Glomerular endothelial cell (primary cell): ENCODE results near the gene ARHGAP26. TPM values are rescaled to one million over a fixed set of nuclear protein-coding genes. Genes with fewer than 3 reads are reported as not detected.
"Not testable (repeated sequence)": the region's sequence is repeated elsewhere in the genome, so short reads cannot be mapped to it uniquely, and the experiment has no call there.

ENCODE experiments used
- DNase-seq: peaks from one replicate; pipeline ENCODE4 v3.0.0-alpha.2; 2011; ENCODE audit warnings: low read depth, low spot score; ENCODE audit errors: extremely low read depth
- total RNA-seq: library from RNA; depleted of rRNA; stranded (reverse); fragments of >200 nt; gene quantifications from 2 replicates; pipeline ENCODE4 v1.2.3, GENCODE V29; 2015

Gene ARHGAP26
- total RNA-seq, 1 donor from 2014 or later = 33.1 TPM

GRCh38 chr5:143066556-143067281, 296.5 kb downstream of the ARHGAP26 start:
- DNase-seq = no peak

DNA sequence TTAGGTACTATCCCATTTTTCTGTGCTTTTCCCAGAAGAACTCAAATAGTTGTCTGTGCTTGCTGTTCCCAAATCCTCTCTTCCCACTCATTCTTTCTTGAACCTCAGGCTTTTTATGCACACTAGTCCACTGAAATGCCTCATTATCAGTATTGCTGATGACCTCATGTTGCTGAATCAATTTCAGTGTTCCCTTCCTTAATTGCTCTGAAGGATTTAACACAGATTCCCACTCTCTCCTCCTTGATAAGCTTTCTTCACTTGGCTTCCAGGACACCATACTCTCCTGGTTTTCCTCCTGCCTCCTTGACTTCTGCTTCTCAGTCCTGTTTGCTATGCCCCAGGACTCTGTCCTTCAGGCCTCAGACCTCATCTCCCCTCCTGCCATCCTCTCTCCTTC, 298.5 kb downstream of the ARHGAP26 start:
- DNase-seq = no peak

DNA sequence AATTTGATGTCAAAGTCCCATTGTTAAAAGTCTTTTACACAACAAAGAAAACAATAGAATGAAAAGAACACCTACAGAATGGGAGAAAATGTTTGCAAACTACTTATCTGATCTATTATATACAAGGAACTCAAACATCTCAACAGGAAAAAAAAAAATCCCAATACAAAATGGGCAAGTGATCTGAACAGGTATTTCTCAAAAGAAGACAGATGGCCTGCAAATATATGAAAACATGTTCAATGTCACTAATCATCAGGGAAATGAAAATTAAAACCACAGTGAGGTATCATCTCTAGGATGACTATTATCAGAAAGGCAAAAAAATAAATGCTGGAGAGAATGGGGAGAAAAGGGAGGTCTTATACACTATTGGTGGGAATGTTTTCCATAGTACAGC, 301.8 kb downstream of the ARHGAP26 start:
- DNase-seq = no peak

DNA sequence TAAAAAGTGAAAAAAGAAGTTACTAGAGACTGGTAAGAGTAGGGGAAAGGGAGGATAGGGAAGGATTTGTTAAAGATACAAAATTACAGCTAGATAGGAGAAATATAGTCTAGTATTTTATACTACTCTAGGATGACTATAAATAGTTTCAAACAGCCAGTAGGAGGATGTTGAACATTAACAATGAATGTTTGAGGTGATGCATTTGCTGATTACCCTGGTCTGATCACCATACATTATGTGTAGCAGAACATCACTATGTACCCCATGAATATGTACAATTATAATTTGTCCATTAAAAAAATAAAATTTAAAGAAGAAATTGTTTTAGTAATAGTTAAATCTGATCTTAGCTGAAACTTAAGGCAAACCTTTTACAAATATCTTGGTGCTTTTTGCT, 302.6 kb downstream of the ARHGAP26 start:
- no peak for DNase-seq

DNA sequence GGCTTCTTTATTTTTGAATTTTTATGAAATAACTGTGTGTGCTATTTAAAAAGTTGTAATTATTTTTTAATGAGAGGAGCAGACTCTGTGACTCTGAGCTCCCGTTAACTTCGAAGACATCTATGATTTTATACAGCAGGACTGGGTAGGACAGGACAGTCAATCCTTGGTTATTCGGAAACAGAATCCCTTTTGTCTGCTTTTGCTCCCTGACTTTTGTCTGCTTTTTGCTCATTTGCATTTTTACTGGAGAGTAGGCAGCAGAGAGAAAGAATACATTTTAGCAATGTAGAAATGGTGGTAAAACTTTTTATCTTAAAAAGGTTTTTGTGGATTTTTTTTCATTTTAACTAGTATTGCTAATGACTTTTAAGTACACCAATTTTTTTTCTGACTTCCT, 303.6 kb downstream of the ARHGAP26 start:
- no peak for DNase-seq

- DNase-seq = no peak
These were observed 304.3 kb downstream of the ARHGAP26 start for GRCh38 chr5:143074414-143074996.

DNA sequence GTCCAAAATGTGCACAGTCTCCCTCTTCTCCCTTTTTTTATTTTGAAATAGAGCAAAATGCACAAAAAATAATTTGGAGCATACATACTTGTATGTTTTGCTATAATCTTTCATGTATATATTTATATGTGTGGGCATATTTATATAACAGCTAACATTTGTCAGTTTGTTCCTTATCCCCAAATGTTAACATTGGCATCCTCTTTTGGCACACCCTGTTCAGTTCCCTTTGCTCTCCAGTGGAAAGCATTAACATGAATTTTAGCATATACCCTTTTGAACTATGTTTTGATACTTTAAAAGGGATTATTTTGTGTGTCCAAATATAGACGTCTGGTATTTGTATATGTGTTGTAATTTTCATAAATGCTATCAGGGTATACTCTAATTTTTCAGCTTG, 306.2 kb downstream of the ARHGAP26 start:
- DNase-seq = no peak

DNA sequence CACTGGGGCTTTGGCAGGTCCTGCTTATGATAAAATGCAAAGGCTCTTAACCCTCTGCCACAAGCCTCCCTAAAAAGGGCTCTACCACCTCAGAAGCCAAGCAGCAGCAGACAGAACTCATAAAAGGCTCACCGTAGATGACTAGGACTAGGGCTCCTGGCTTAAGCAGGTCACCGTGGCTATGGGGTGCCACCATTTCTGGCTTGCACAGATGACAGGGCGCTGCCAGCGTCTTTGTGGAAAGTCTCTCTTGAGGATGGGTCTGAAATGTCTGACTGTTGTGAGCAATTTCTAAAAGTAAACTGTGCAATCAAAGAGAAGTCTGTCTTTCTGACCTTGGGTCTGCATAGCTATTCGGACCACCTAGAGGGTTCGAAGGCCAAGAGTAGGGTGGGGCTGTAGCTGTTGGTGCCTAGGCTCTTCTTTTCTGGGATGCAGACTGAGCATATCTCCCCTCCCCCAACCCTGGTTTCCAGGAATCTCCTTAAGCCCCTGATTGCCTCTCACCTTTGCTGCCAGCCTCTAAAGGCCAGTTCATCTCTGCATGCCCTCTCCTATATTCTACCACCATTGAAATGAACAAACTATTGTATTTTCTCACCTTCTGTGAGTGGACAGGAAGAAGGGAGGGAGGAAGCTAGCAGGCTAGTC, 307.4 kb downstream of the ARHGAP26 start:
- DNase-seq = no peak

DNA sequence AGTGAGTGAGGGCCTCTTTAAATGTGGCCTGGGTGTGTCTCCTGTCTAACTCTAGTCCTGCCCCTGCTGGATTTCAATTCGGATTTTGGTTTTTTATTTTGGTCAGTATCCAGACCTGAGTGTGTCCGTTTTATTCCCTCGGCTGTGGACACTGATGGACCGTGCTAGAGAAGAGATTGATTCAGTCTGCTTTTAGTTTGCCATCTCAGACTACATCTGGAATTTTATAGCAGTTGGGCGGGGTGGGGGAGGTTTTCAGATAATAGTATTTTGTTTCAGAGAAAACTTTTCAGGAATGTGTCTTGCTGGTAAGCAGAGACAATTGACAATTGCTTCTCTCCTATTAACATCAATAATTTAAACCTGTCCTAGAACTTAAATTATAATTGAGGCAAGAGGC, 308.1 kb downstream of the ARHGAP26 start:
- DNase-seq = no peak

- no peak for DNase-seq
These were observed 308.8 kb downstream of the ARHGAP26 start for GRCh38 chr5:143078971-143079370.

DNA sequence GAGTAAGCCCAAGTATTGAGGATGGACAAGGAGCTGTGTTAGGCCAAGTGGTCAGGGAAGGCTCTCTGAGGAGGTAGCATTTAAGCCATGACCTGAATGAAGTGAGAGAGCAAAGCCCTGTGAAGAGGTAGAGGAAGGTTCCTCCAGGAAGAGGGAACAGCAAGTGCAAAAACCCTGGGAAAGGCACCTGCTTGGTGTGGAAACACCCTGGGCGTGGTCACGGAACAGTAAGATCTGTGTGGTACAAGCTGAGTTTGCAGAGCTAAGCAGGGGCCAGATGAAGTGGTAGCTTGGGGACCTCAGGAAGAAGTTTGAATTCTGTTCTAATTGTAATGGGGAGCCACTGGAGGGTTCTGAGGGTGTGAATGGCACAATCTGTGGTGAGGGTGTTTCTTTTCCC, 310.2 kb downstream of the ARHGAP26 start:
- no peak for DNase-seq

DNA sequence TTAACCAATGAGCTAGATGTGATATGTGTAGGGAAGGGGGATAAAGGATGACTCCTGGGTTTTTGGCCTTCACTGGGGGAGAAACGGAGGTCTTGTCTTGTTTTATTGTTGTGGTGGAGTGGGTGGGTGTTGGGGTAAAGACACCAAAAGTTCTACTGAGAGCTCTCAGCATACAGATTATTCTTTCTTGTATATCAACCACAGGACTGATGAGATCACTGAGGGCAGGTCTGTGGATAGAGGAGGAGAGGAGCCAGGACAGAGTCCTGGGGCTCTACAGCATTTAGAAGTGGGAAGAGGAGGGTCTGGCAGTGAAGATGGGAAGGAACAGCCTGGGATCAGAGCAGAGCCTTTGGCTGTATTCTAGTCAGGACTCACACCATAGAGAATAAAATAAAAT, 310.8 kb downstream of the ARHGAP26 start:
- DNase-seq = no peak

- DNase-seq = no peak
These were observed 312.8 kb downstream of the ARHGAP26 start for GRCh38 chr5:143083006-143083405.

- DNase-seq = no peak
These were observed 314.2 kb downstream of the ARHGAP26 start for GRCh38 chr5:143084407-143084806.

GRCh38 chr5:143085319-143085917, 315.2 kb downstream of the ARHGAP26 start:
- no peak for DNase-seq

DNA sequence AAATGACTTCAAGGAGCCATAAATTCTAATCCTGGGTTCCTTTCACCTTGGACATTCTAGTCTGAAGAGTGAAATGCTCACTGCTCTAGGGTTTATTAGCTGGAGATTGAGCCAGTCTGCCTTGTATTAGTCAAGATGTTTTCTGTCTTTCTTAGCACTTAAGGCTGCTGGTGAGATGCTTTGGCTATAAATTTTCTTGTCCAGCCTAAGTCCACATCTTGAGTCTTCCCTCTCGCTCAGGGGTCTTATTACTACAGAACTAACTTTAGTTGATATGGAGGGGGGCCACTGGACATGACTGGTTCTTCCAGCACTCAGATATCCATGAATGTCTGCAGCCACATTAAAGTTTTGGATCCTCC, 316.4 kb downstream of the ARHGAP26 start:
- DNase-seq = no peak

GRCh38 chr5:143086908-143087637, 316.9 kb downstream of the ARHGAP26 start:
- no peak for DNase-seq

- not testable (repeated sequence) for DNase-seq
These were observed 318.5 kb downstream of the ARHGAP26 start for GRCh38 chr5:143088702-143089101.

GRCh38 chr5:143090044-143090443, 319.9 kb downstream of the ARHGAP26 start:
- not testable (repeated sequence) for DNase-seq

- not testable (repeated sequence) for DNase-seq
These were observed 322.7 kb downstream of the ARHGAP26 start for GRCh38 chr5:143092711-143093451.
